Kasumi-1 (cell line): Measurements from ENCODE around the gene C16orf95.
"Not testable (repeated sequence)": the region's sequence is repeated elsewhere in the genome, so short reads cannot be mapped to it uniquely, and the experiment has no call there.

Experiments used
- DNase-seq, 2 experiments: peaks; one replicate each; lab custom pipeline; 2025; lab: John Stamatoyannopoulos, UW

Gene C16orf95

DNA sequence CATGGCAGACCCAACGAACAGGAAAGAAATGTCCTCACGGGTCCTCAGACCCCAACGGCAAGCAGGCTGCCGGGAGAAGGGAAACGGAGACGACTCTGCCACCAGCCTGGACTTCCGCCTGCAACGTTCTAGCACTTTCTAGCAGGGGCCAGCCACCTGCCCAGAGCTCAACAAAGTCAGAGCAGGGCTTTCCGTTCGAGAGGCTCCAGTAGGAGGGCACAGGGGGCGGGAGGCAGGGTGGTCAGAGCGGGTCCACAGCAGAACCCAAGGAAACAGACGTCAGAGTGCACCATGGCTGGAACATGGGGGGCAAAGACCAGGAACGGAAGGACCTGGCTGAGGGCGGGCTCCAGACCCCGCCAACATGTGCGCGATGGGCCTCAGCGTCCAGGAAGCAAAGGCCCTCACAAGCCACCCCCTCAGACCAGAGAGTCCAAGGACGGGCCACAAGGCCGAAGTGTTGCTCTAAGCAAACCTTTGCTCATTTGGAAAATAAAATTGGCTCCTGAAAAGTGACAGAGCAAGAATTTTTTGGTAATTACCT, 29.4 kb upstream of the C16orf95 start:
- DNase-seq = no peak

DNA sequence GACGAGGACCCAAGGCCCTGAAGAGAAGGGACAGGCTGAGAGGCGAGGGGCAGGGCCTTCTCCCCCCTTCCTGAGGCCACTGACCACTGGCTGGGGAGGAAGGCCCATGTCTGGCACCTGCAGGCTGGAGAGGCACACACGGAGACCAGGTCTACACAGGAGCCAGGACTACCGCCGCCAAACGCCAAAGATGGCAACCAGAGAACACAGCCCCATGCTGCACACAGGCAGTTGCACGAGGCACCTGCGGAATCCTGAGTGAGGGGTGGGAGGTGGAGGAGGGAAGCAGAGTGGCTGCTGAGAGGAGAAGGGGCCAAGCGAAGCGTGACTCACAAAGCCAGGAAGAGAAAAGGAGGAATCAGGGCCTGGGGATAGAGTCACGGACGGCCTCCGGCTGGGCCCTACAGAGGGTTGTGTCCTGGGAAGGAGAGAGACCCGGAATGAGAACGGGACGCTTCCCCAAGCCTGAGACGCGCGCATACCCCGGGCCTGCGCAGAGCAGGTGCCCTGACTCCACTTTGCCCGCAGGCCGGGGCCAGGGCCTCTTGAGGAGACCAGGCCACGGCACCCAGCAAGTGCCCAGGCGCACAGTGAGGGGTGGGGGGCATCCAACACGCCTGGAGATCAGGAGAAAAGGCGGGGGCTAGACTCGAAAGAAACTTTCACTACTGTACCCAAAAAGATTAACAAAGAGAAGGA, 28.7 kb upstream of the C16orf95 start:
- no peak for DNase-seq

DNA sequence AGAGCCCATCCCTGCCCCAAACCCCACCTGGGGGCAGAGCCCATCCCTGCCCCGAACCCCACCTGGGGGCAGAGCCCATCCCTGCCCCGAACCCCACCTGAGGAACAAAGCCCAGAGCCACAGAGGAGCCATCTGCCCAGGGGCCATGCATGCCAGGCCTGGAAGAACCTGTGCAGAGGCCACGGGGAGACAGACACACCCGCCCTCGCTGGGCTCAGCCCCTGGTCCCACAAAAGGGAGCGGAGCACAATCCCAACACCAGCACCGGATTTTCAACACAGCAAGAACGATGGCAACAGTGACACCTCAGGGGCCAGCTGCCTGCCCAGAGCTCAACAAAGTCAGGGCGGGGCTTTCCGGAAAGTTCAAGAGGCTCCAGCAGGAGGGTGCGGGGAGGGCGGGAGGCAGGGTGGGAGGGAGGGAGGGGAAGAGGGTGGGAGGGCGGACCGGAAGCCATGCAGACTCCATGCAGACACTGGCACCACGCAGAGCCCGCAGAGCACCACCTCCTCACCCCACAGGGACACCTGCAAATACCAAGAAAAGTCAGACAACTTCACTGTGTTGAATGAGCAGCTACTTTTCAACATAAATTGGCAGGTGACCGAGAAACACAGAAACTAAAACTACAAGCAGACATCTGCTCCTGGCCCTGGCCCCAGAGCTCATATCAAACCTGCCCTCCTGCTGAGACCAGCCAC, 27.9 kb upstream of the C16orf95 start:
- DNase-seq = no peak

DNA sequence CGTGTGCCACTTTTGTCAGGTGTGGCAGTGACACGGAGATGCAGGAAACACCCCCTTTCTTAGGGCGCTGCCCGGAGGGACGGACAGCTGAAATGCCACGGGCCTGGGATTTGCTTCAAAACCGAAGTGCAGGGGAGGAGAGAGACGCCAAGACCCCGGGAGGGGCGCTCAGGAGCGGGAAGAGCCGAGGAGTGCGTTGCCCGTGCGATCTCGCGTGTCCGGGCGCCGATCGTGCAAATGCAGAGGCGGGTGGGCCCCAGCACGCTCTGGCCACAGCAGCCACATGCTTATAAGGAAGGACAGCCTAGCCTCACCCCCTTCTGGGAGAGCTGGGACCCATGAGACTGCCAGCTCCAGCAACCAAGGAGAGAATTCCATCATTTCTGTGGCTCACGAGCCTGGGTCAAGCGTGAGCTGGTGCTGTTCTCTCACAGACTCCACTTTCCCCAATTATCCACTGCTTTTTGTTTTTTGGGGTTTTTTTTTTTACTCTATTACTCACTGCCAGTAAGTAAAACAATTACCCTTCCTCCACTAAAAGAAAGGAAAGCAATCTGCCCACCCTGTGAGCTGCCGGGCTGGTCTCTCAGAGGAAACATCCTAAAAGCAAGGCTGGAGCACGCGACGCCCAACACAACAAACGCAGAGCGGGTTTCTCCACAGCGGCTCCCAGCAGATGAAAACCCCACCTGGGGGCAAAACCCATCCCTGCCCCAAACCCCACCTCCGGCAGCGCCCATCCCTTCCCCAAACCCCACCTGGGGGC, 27.2 kb upstream of the C16orf95 start:
- no peak for DNase-seq

DNA sequence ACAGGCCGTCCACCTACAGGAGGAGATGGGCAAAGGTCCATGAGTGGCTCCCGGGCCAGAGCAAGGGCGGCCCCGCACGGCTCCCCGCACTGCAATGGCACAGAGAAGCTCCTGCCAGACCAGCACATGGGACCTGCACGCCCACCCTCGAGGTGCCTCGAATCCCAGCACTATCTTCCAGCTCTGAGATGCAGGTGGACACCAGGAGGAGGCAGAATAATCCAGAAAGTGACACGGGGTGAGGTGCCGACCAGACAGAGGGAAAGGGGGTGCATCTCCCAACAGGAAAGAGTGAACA, 26.5 kb upstream of the C16orf95 start:
- DNase-seq = no peak

DNA sequence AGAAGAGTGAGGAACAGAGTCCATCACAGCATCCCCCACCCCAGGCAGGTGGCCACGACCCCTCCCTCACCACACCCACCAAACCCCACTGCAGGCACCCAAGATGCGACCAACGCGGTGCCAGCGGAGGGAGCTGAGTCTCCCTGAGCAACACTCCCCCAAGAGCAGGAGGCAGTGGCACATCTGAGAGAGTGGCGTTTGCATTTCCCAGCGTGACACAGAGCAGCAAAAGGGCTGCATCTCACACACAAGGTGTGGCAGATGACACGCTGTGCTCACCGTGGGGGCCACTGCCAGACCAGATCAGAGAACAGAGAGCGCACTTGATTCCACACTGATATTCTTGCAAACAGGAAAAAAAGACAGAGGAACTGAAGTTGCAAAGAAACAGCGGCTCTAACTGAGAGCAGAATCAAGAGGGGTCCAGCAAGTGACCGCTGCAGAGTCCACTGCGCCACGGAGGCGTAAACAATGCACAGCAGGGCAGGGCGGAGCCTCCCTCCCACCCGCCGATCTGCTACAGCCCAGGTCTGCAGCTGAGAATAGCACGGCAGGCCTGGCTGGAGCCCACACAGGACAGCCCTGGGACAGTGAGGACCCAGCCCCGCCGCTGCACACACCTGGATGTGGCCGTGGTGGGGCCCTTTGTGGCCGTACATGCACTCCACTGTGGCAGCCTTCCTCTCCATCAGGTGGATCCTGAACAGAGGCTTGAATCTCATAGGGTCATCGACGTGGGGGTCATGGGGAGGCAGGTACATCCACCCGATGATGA, 26.0 kb upstream of the C16orf95 start:
- no peak for DNase-seq

DNA sequence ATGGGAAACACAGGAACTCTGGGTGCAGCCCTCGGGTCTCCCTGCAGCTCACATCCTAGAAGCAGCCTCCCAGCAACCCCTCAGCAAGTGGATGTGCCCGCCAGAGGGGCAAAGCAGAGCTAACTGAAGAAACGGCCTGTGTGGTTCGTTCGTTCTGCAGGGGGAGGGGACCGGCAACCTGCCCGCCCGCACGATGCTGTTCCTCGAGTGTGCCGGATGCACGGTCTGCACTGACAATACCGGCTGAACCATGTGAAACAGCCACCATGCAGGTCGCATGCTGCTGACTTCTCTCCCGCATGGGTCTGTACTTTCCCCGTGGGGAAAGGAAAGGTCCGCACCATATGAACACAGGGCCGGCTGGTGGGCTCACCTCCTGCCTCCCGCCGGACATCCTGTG, 25.3 kb upstream of the C16orf95 start:
- no peak for DNase-seq

DNA sequence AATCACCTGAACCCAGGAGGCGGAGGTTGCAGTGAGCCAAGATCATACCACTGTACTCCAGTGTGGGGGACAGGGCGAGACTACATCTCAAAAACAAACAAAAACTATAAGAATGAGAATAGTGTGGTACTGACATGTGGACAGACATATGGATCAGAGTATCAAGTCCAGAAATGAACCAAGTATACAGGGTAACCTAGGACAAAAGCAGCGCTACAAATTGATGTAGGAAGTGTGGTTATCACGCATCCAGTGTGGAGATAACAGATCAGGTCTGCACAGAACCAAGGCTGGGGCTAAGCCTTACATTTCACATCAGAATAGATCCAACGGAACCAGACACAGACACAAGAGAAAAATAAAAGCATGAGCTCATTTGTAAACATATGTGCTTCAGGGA, 23.0 kb upstream of the C16orf95 start:
- no peak for DNase-seq

DNA sequence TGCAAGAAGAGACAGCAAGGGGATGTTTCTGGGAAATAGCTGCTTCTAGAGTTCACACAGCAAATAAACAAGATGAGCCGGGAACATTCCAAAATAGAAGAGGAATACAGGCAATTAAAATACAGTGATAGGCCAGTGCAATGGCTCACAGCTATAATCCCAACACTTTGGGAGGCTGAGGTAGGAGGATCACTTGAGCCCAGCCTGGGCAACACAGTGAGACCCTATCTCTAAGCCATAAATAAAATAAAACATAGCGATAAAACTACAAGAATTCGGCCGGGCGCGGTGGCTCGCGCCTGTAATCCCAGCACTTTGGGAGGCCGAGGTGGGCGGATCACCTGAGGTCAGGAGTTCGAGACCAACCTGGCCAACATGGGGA, 22.5 kb upstream of the C16orf95 start:
- not testable (repeated sequence) for DNase-seq

DNA sequence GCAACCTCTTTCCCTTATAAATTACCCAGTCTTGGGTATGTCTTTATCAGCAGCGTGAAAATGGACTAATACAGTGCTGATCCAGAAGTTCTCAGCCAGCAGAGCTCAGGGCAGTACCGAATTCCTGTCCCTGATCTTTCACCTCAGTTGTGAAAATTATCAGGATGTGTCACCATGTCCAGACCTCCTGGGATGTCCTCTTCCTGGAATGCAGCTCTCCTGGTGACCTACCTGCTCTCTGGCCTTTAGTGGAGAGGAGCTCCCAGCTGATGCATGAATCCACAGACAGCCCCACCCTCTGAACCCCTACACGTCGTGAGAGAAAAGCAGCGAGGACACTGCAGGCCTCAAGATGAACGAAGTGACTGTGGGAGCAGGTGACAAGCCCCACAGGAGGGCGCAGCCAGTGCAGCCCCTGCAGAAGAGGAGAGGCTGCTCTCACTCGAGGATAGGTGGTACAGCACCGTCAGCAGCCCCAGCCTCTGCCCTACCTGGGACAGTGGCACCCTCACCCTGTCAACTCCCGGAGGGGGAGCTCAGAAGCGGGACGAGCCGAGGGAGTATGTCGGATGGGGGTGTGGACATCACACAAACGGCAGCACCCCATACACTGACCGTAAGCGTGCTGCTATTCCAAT, 22.0 kb upstream of the C16orf95 start:
- no peak for DNase-seq

DNA sequence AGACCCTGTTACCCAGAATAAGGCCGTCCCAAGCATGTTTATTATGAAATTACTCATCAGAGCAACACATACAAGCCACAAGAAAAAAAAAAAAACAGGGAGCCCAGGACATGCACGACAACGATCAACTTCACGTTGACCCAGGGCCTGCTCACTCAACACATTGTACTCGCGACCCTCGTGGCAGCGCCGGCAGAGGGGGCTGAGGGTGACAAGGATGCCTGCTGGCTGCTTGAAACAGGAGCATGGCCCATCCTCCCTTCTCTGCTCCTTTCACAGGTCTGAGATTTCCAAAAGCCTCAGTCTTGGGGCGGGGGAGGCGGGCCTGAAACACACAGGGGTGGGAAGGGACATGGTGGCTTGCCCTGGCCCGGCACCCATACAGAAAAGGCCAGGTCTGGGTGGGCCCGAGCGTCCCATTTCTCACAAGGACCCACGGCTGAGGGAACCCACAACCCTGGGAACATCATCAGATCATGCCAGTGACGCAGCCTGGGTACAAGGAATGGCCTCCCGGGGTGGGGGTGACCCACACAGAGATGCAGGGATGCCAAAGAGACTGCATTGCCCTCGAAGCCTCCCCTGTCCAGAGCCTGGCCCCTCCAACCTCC, 21.1 kb upstream of the C16orf95 start:
- DNase-seq = no peak

DNA sequence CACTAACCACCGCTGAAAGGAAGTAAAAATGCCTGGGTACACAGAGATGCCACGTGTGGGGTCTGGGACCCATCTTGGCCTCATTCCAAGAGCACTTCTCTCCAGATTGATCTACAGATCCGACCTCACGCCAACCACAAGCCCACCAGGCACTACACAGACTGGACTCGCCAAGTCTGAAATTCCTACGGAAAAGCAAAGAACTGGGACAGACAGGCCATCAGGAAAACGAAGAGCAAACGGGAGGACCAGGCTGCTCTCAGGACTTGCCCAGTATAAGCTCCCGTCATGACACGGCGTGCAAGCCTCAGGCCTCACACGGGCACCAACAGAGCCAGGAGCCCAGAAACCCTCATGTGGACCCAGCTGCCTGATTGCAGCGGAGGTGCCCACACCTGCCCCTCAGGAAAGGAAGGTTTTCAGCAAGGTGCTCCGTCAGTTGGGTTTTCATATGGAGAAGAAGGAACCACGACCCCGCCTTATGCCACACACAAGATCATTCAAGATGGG, 20.1 kb upstream of the C16orf95 start:
- no peak for DNase-seq

DNA sequence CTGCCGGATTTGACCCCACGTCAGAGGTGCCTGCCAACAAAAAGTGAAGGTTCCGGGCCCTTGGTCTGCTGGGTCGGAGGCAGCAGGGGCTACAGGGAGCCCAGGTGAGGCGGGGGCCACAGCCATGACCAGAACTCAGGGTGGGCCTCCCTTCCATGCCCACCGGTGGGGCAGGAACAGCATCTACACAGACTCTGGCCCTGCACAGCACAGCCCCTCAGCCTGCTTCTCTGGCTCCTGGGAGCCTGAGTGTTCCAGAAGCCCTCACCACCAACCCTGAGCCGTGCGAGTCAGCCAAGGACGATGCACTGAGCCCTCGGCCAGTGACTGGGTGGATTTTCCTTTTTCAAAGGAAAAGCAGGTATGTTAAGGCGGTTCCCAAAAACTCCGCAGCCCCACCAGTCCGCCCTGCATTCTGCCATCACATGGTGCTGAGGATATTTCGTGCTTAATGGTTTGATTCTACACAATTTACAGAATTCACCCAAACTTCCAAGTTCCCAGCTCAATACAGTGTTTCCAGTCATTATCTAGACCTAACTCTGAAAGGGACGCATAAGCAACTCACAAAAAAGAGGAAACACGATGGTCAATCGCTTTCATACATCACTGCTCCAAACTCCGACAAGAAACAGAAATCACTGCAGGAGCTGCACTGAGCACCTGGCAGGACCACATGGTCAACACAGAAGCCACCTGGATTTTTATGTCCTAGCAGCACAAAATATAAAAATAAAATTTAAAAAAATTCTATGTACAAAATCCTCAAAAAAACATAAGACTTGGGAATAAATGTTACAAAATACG, 19.4 kb upstream of the C16orf95 start:
- DNase-seq = no peak

DNA sequence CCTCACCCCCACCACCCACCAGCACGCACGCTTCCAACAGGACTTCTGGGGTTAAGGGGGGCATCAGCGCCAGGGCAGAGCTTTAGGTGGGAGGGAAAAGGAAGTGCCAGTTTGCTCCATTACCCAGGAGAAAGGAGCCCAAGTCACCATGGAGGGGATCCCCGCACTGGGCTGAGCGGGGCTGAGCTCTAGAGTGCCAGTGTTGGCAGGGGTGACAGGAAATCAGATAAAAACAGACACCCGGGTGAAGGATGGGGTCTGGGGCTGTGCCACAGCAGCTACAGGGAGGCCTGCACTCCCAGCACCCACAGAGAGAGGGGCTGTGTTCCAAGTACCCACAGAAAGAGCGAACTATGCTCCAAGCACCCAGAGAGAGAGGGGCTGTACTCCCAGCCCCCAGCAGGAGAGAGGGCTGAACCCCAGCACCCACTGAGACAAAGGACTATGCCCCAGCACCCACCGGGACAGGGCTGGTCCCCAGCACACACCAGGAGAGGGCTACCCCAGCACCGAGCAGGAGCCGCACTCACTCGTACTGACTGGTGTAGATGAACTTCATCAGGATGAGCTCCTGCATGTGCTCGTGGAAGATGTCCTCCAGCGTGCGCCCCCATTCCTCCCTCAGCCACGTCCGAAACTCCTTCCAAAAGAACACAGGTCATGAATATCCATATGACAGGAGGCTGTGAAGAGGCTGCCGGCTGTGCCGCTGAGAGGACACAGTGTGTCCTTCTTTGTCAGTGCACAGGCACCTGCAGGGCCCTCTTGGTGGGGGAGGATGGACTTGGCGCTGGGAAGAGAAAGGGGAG, 18.6 kb upstream of the C16orf95 start:
- no peak for DNase-seq

DNA sequence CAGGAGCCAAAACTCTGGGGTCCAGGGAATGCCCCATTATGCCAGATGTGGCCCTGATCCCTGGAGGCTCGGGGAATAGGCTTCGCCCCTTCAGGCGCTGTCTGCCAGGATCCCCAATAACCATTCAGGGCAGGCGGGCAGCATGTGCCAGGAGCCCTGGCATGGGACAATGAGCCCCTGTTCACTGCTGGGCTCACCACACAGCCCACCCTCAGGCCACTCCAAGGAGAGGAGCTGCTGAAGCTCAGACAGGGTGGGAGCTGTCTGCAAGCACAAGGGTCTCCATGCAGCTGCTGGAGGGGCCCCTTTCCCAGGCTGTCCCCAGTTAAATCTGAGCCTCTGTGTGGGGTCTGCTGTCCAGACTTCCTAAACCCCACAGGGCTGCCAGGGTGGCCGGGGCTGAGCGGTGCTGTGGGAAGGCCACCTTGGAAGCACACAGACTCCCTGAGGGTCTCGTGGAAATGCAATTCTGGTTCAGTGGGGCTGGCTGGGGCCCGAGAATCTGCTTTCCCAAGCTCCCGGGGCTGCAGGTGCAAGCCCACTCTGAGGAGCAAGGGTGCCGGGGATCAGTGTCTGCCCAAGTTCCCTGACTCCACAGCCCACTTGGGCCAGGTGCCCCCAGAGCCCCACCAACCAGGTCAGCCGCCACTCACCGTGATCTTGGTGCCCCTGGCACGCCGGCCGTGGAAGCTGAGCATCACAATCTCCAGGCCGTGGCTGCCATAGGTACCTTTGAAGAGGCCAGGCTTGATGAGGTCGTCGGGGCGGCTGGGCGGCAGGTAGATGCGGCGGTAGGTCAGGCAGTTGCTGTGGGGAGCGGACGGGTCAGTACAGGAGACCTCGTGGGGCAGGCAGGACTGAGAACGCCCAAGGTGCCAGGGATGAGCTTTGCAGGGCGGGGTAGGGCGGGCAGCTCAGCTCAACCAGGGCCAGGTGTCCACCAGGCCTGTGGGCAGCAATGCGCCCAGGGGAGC, 17.7 kb upstream of the C16orf95 start:
- DNase-seq = no peak

DNA sequence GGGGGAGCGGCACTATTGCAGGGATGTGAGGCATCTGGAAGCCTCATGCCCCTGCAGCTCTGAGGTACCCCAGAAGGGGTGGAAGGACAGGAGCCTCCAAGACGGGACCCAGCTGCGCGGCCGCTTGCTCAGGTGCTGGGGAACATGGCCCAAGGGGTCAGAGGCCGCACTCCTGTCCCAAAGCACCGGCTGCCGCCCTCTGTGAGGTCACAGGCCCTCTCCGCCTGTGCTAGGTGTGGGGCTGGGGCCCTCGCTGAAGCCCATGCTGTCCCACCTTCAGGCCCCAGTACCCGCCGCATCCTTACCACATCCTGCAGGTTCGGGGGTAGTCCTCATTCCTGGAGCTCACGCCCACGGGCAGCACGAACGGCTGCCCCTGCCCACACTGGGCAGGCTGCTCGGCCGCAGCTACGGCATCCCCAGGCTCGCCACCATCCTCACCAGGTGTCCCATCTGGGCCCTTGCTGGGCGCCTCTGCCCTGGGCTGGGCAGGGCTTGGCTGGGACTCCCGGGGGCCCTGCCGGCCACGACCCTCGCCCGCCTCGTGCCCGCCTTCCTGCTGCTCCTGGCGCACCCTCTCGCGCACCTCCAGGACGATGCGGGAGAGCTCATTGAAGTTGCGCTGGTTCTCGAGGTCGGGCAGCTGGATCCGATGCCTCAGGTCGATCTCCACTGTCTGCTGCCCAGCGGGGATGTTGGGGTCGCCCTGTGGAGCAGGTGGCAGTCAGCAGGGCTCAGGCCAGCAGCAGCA, 16.6 kb upstream of the C16orf95 start:
- DNase-seq = no peak

DNA sequence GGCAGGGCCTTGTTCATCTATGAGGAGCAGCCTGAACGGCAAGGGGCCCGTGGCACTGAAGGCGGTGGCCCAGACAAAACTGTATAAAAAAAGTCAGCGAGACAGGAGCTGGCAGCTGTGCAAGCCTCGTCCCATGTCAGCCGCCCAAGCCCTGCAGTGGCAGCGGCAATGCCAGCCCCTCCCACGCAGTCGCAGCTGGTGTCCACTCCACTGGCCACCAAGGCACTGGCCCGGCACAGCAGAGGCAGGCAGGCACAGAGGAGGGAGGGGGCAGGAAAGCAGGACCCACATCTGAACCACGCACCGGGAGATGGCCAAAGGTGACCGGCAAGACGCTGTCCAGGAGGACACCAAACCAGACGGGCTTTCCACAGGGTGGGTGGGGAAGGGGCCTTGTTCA, 15.9 kb upstream of the C16orf95 start:
- no peak for DNase-seq
